Uterus (tissue), 2 donors: ENCODE measurements around the gene SYCP3.

Experiments used
- CTCF ChIP-seq, 4 experiments: fragments of 200-600 bp in 2 of 4; fragments of 450-650 bp in 2 of 4; sonication (generic) in 2 of 4; IDR thresholded peaks; one replicate each; pipeline ENCODE4 v1.5.1; 2016 to 2019; ENCODE audit warnings: antibody characterized with exemption in 4 of 4, mild to moderate bottlenecking in 2 of 4, moderate library complexity in 1 of 4
- POLR2A ChIP-seq, 2 donors: fragments of 450-650 bp; IDR thresholded peaks; one replicate each; pipeline ENCODE4 v1.6.1; 2016; ENCODE audit warnings: antibody characterized with exemption in 2 of 2, mild to moderate bottlenecking in 1 of 2, moderate library complexity in 1 of 2

- no peak for TF ChIP-seq POLR2A (IDR thresholded peaks at IDR 0.05)
- TF ChIP-seq CTCF (IDR thresholded peaks at IDR 0.05) = no peak
Observed at GRCh38 chr12:101729842-101730241, 9.4 kb downstream of the SYCP3 start.
